SK-N-MC (cell line): Measurements from ENCODE around the gene IQCF5.

Source experiments
- EZH2 ChIP-seq: fragments of 200-600 bp; sonication (generic); IDR thresholded peaks from one replicate; pipeline ENCODE4 v1.6.1; 2017; ENCODE audit warnings: antibody characterized with exemption
- FOXP2 ChIP-seq: optimal IDR thresholded peaks from 2 replicates; pipeline ENCODE3; 2011; ENCODE audit warnings: mild to moderate bottlenecking, moderate library complexity; ENCODE audit not compliant: insufficient read depth; ENCODE audit errors: extremely low read length, control extremely low read depth
- POLR2AphosphoS5 ChIP-seq: IDR thresholded peaks from 2 replicates; pipeline ENCODE4 v1.6.1; 2012; ENCODE audit warnings: mild to moderate bottlenecking, low read depth, low read length, borderline replicate concordance

DNA sequence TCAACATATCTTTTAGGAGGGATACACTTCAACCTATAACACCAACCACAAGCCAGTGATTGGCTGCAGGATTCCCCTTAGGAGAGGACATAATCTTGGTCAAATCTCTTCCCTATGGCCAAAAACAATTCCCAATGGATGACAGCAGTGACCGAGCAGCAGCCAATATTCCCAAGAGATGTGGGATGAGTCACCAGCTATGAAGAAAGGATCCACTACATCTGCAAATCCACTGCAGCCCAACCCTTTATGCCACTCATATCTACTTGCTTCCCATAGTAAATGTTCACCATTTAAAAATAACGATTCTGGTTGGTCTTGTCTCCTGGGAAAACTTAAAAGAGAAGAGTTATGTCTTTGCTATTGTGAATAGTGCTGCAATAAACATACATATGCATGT is 4.5 kb upstream of the IQCF5 start:
- TF ChIP-seq POLR2AphosphoS5 (no peak), EZH2 (no peak), FOXP2 (no peak)
